ENCODE data around the gene PCMTD2.

- TF ChIP-seq CTCF (IDR thresholded peaks at IDR 0.05) (no peak), TP53 (CRISPR knock-in tag; IDR thresholded peaks at IDR 0.05) (no peak), POLR2A (IDR thresholded peaks at IDR 0.05; ENCODE audit: low read length) (no peak), RNF2 (IDR thresholded peaks at IDR 0.05; ENCODE audit: borderline replicate concordance, low read depth) (no peak), MAFK (IDR thresholded peaks at IDR 0.05; ENCODE audit: partially characterized antibody) (peak; percentile 52), MAX (IDR thresholded peaks at IDR 0.05) (no peak), FOSB (CRISPR knock-in tag; IDR thresholded peaks at IDR 0.05) (no peak)
Measured at GRCh38 chr20:64228751-64229506, 26.6 kb upstream of the PCMTD2 start.
